PC-9 (cell line): ENCODE data around the gene RRBP1. TPM values are rescaled to one million over a fixed set of nuclear protein-coding genes. Genes with fewer than 3 reads are reported as not detected.

ENCODE experiments used
- BruUV-seq: library from RNA; stranded (reverse); fragments of 400-500 nt; replicated peaks from 2 replicates; lab custom pipeline; 2021; lab: Mats Ljungman, UMichigan
- CTCF ChIA-PET: fragments of 300-600 bp; sonication (Branson Sonifier 250); formaldehyde crosslinking; loops from one replicate; lab custom pipeline; 2022; ENCODE audit warnings: antibody characterized with exemption; lab: Charles Lee
- POLR2A ChIA-PET: fragments of 300-600 bp; sonication (Branson Sonifier 250); formaldehyde crosslinking; loops from one replicate; lab custom pipeline; 2022; ENCODE audit warnings: antibody characterized with exemption; ENCODE audit not compliant: unreplicated experiment; lab: Charles Lee
- DNase-seq, 2 experiments: peaks; one replicate each; pipeline versions ENCODE4 v3.0.0 to v3.0.0-alpha.2; 2015 to 2022; ENCODE audit warnings: mixed read lengths in 1 of 2
- H2AFZ ChIP-seq: fragments of 200-600 bp; sonication (generic); 2 replicates; pipeline ENCODE4 v1.8.1; 2017; ENCODE audit warnings: antibody characterized with exemption
- H3F3A ChIP-seq: fragments of 200-600 bp; sonication (generic); 2 replicates; pipeline ENCODE4 v1.8.1; 2017; ENCODE audit warnings: antibody characterized with exemption, mild to moderate bottlenecking, low read depth; ENCODE audit not compliant: insufficient read depth
- H3K27ac ChIP-seq: fragments of 200-600 bp; sonication (generic); 2 replicates; pipeline ENCODE4 v1.6.1; 2016; ENCODE audit warnings: mixed run types
- H3K27me3 ChIP-seq: fragments of 200-600 bp; sonication (generic); 2 replicates; pipeline ENCODE4 v1.6.1; 2016; ENCODE audit warnings: low read depth, mixed run types; ENCODE audit not compliant: insufficient read depth
- H3K36me3 ChIP-seq: fragments of 200-600 bp; sonication (generic); 2 replicates; pipeline ENCODE4 v1.6.1; 2016; ENCODE audit warnings: low read depth, mixed run types
- H3K4me1 ChIP-seq: fragments of 200-600 bp; sonication (generic); replicated peaks from 2 replicates; pipeline ENCODE4 v1.6.1; 2016; ENCODE audit warnings: mixed run types; ENCODE audit not compliant: insufficient read depth
- H3K4me2 ChIP-seq: fragments of 200-600 bp; sonication (generic); 2 replicates; pipeline ENCODE4 v1.6.1; 2017; ENCODE audit warnings: mixed run types
- H3K4me3 ChIP-seq: fragments of 200-600 bp; sonication (generic); 2 replicates; pipeline ENCODE4 v1.6.1; 2016; ENCODE audit warnings: mixed run types
- H3K79me2 ChIP-seq: fragments of 200-600 bp; sonication (generic); 2 replicates; pipeline ENCODE4 v1.6.1; 2017; ENCODE audit warnings: low read depth, mixed run types
- H3K9me2 ChIP-seq: fragments of 200-600 bp; sonication (generic); 2 replicates; pipeline ENCODE4 v1.8.1; 2017; ENCODE audit warnings: mild to moderate bottlenecking; ENCODE audit not compliant: insufficient read depth
- H3K9me3 ChIP-seq: fragments of 200-600 bp; sonication (generic); 2 replicates; pipeline ENCODE4 v1.8.1; 2016; ENCODE audit warnings: low read depth; ENCODE audit not compliant: insufficient read depth
- H4K20me1 ChIP-seq: fragments of 200-600 bp; sonication (generic); 2 replicates; pipeline ENCODE4 v1.8.1; 2017; ENCODE audit not compliant: insufficient read depth
- EZH2 ChIP-seq: fragments of 200-600 bp; sonication (generic); IDR thresholded peaks from 2 replicates; pipeline ENCODE4 v1.8.0; 2017; ENCODE audit warnings: antibody characterized with exemption, low read depth
- intact Hi-C: fragments of 100-400 bp; cut with micrococcal nuclease; formaldehyde crosslinking; loops from one replicate; pipeline ENCODE4 v1.10.0; 2022; ENCODE audit not compliant: unreplicated experiment
- total RNA-seq: library from RNA; stranded (reverse); gene quantifications from 2 replicates; pipeline ENCODE4 v1.2.3, GENCODE V29; 2021
- TF ChIP-seq, protein P1 (sequence below): fragments of 200-600 bp; sonication (generic); conservative IDR thresholded peaks from 2 replicates; pipeline ENCODE4 v1.6.1; 2017; ENCODE audit warnings: mixed run types, antibody characterized with exemption, mild to moderate bottlenecking, moderate library complexity

Gene RRBP1
- total RNA-seq, 1 experiment from 2014 or later, result 144 TPM

DNA sequence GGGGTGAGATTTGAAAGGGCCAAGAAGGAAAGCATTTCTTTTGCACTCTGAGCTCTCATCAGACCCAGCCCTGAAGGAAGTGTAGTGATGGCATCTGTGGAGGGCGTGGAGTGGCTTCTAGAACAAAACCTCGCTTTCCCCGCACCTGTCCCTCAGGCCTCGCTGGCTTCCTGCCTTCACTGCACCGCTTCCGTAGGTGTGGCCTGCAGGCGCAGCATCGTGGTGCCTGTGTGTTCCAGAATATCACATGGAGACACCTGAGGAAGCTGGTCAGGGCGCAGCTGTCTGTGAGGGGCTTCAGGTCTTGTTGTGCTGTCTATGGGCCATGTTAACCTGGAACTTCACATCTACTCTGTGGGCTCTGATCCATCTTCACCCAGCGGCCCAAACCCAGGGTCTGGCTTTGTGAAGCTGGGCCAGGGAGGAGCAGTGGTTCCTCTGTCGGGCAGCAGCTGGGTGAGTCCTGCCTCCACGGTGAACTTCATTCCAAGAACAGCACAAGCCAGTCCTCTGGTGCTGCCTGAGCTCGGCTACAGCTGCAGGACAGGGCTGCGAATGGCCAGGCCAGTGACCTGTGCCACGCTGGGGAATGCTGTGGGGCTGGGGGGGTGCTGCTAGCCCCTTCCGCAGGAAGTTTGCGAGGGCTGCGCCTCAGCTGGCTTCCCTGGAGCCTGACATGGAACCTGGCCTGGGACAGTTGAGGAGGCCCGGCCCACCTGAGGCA is 71.3 kb downstream of the RRBP1 start:
- Histone ChIP-seq H3K36me3 (peaks cover 23% of the 10 kb centered on the region), H3K9me2 (no peaks in the 10 kb centered on the region), H3K27ac (no peak overlapping the region), H3K9me3 (no peaks in the 10 kb centered on the region), H3F3A (peaks cover 35% of the 10 kb centered on the region), H3K4me2 (no peak overlapping the region), H3K27me3 (no peaks in the 10 kb centered on the region), H4K20me1 (peaks cover 20% of the 10 kb centered on the region; the same call in 1 of the 2 replicates), H3K4me1 (peaks cover 10% of the 10 kb centered on the region), H2AFZ (no peak overlapping the region), H3K79me2 (peaks cover 30% of the 10 kb centered on the region), H3K4me3 (no peak overlapping the region)
- TF ChIP-seq, protein P1, sequence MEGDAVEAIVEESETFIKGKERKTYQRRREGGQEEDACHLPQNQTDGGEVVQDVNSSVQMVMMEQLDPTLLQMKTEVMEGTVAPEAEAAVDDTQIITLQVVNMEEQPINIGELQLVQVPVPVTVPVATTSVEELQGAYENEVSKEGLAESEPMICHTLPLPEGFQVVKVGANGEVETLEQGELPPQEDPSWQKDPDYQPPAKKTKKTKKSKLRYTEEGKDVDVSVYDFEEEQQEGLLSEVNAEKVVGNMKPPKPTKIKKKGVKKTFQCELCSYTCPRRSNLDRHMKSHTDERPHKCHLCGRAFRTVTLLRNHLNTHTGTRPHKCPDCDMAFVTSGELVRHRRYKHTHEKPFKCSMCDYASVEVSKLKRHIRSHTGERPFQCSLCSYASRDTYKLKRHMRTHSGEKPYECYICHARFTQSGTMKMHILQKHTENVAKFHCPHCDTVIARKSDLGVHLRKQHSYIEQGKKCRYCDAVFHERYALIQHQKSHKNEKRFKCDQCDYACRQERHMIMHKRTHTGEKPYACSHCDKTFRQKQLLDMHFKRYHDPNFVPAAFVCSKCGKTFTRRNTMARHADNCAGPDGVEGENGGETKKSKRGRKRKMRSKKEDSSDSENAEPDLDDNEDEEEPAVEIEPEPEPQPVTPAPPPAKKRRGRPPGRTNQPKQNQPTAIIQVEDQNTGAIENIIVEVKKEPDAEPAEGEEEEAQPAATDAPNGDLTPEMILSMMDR, result no peak
- no peak for TF ChIP-seq EZH2
- intact Hi-C loops, result loop anchor here (2.0 kb wide), 1 partner anchor 288 kb away; no protein-coding TSS in a partner anchor
- ChIA-PET POLR2A (interaction anchor here (0.7 kb wide), 1 partner anchor 18 kb away, joined by 6 read pairs; no protein-coding TSS in a partner anchor), CTCF (interaction anchor here (1.0 kb wide), 1 partner anchor 31 kb away, joined by 3 read pairs; no protein-coding TSS in a partner anchor)
- no TSS peak for BruUV-seq
- no peak for DNase-seq

DNA sequence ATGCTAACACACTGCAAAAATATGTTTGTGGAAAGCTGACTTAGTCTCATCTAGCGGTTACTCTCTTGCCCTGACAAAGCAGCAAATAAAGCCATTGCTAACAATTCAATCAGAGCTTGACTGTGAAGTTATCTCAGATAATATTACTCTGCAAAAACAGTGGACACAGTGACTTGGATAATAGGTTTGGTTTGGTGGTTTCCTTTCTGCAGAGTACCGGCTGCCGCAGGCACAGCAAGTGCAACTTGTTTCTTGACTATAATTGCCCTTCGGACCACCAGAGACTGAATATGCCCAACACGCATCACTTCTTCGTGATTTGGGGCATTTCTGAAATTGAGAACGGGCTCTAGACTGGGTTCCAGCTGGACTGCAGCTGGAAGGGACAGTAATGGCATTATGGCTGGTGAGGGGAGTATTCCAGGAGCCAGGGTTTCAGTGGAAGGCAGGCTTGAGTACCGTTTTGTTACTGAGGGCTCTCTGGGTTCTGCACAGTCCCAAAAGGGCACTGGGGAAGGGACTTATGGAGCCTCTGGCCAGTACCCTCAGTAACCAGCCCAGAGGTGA is 72.1 kb downstream of the RRBP1 start:
- intact Hi-C loops, result loop anchor here (2.0 kb wide), 1 partner anchor 289 kb away; no protein-coding TSS in a partner anchor
- Histone ChIP-seq H3K27ac (no peak overlapping the region), H3K4me3 (no peak overlapping the region), H3K9me2 (no peaks in the 10 kb centered on the region), H3K79me2 (peaks cover 32% of the 10 kb centered on the region), H3K9me3 (no peaks in the 10 kb centered on the region), H3K27me3 (no peaks in the 10 kb centered on the region), H3K4me1 (peaks cover 18% of the 10 kb centered on the region), H4K20me1 (peaks cover 29% of the 10 kb centered on the region), H2AFZ (no peak overlapping the region), H3K4me2 (no peak overlapping the region), H3F3A (peaks cover 43% of the 10 kb centered on the region), H3K36me3 (peaks cover 25% of the 10 kb centered on the region)
- no peak for DNase-seq
- POLR2A ChIA-PET, result interaction anchor here (0.7 kb wide), 1 partner anchor 19 kb away, joined by 6 read pairs; no protein-coding TSS in a partner anchor
- no TSS peak for BruUV-seq
- CTCF ChIA-PET, result no interaction called here
- TF ChIP-seq, protein P1, result no peak
- no peak for TF ChIP-seq EZH2

- Histone ChIP-seq H3K36me3 (peaks cover 35% of the 10 kb centered on the region), H2AFZ (no peak overlapping the region), H3K27ac (no peak overlapping the region), H3K4me2 (no peak overlapping the region), H3K9me3 (no peaks in the 10 kb centered on the region), H3F3A (peaks cover 53% of the 10 kb centered on the region), H3K9me2 (no peaks in the 10 kb centered on the region), H3K4me3 (no peak overlapping the region), H3K4me1 (peaks cover 28% of the 10 kb centered on the region), H3K79me2 (peaks cover 36% of the 10 kb centered on the region), H3K27me3 (no peaks in the 10 kb centered on the region), H4K20me1 (peaks cover 36% of the 10 kb centered on the region)
- TF ChIP-seq EZH2, result no peak
- TF ChIP-seq, protein P1, result no peak
- BruUV-seq, result no TSS peak
- ChIA-PET POLR2A (no interaction called here), CTCF (no interaction called here)
- DNase-seq, result no peak
- intact Hi-C loops, result no loop called here
Measured at GRCh38 chr20:17608701-17609497, 73.1 kb downstream of the RRBP1 start.
